M059J (cell line): ENCODE data around the gene UBE2G2. TPM values are rescaled to one million over a fixed set of nuclear protein-coding genes. Genes with fewer than 3 reads are reported as not detected.

Experiments used
- DNase-seq: peaks from one replicate; pipeline ENCODE4 v3.0.0-alpha.2; 2012; ENCODE audit warnings: low read depth
- total RNA-seq: library from RNA; depleted of rRNA; stranded (reverse); fragments of >200 nt; shearing (Covaris generic); gene quantifications from 2 replicates; pipeline ENCODE4 v1.2.3, GENCODE V29; 2014; rRNA removed

UBE2G2 gene
- total RNA-seq, 1 experiment from 2014 or later = 90.6 TPM

DNA sequence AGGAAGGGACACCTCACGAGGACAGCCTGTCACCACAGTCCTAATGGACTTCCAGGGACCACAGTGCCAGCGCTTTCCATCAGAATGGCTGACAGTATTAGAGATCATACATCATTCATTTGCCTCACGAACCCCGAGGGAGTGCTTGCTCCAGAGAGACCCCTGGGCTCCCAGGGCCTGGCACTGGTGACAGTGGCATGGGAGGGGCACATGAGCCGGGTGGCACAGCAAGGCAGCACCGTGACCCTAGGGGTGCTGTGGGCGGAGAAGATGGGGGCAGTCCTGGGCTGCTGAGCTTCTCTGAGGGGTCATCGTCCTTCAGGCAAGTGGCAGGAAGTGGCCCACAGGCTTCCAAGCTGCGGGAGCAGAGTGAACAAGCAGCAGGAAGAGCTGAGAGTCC is 73.9 kb downstream of the UBE2G2 start:
- no peak for DNase-seq

DNA sequence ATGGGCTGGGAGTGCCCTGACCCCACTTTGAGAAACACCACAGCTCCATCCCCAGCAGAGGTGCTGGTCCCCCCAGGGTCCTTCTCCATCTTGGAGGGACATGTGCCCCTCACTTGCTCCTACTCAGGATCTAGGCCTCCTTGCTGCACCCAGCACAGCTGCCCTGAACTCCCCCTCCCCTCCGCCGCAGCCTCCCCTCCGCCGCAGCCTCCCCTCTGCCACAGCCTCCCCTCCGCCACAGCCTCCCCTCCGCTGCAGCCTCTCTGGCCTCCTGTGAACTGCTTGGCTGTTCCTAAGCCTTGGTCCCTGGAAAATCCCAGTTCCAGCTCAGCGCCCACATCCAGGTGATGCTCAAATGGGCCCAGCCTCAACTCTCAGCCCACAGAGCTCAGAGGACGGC is 74.3 kb downstream of the UBE2G2 start:
- DNase-seq = no peak

DNA sequence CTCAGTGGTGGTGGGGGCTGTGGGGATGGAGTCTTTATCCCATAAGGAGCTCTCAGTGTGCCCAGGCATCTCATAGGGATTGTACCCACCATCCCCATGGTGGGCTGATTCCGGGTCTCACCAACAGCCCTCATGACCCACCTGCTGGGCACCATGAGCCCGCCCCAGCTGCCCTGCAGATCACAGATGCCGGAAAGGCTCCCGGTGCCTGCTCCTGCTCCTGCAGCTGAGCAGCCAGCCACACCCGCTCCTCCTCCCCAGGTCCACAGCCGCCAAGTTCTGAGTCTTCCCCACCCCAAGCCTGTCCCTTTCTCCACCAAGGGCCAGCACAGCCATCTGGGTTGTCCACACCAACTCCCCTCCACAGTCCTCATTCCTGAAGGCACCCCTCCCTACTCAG is 74.8 kb downstream of the UBE2G2 start:
- DNase-seq = no peak

DNA sequence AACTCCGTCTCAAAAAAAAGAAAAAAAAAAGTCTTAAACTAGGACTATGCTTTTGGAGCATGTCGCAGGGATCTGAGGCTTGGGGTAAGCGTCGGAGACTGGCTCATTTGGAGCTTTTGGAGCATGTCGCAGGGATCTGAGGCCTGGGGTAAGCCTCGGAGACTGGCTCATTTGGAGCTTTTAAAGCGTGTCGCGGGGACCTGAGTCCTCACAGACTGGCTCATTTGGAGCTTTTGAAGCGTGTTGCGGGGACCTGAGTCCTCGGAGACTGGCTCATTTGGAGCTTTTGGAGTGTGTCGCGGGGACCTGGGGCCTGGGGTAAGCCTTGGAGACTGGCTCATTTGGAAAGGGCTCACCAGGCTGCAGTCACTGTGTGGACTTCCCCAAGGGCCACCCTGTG is 76.7 kb downstream of the UBE2G2 start:
- no peak for DNase-seq

DNA sequence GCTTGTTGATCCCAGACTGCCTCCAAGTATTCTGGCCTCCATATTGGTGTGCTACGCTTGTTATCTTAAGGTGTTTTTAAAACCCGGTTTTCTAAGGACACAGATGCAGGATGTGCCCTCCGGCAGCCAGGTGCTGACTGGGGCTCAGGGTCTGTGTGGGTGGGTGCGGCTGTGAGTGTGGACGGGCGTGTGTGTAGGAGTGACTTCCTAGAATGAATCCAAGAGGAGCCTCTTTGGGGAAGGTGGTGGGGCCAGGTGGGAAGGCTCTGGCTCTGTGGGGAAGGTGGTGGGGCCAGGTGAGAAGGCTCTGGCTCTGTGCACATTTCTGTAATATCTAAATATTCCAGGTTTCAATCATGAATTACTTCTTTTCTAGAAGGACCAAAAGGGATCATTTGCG is 77.4 kb downstream of the UBE2G2 start:
- DNase-seq = no peak

DNA sequence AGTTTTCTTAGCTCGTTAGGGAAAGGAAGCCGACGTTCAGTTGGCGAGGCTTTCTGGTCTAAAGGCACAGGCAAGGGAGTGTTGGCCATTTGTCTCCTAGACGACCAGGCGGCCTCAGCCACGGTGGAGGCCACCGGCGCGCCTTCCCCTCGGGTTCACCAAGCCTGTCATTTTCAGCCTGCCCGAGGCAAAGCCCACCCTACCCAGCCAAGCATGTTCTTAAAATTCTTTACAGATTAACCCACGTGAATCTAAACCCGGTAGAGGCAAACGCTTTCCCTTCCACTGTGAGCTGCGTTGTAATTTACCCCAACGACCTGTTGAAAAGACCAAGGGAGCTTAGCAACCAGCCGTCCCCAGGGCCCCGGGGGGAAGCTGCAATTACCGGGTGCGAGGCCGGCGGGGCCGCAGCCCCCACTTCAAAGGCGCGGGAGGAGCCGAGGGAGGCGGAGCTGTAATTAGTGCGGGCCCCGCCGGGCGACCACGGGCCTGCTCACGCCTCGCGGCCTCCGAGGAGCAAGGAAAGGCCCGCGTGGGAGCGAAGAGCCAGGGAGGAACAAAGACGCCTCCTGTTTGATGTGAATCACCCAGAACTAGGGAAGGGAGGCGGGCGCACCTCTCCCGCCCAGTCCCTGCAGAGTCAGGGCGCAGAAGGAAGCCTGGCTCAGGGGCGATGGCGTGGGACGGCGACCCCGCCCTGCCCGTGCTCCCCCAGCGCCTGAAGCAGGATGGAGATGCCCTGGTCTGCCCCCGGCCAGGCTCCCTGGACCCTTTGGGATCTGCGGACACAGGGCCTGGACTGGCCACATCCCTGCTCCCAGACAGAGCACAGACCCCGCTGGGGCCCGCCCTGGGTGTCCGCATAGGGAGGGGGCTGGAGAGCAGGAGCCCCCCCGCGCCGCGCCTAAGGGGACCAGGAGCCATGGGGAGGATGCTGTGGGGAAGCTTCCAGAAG is 78.2 kb downstream of the UBE2G2 start:
- DNase-seq = no peak

DNA sequence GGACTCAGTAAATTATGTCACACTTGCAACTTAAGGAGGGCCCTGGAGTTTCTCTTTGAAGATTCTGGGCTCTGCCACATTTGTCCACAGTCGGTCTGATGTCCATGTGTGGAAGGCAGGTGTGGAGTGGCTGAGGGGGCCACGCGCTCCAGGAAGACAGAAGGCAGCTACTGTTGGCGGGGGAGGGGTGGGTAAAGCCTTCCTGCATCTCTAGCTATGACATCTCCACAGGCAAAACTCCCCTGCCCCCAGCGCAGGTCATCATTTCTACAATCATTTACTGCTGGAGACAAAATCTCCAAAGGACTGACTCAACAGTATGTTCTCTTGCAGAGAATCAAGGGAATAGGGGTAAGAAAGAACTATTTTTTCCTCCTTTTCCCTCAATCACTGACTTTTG is 78.9 kb downstream of the UBE2G2 start:
- no peak for DNase-seq

DNA sequence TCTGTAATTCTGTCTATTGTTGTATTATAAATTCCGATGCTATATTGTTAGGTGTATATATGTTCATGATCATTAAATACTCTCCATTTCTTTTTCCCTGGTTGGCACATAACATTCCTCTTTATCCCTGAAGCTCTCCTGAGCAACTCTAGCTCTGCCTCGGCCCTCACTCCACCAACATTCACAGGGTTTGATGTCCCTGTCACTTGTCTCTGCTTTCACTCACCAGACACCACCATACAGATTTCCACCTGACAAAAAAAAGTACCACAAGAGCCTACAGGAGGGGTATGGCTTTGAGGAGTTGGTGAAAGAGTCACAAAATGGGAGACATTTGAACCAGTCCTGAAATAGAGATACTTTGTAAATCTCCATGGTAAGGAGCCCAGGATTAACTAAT is 81.5 kb downstream of the UBE2G2 start:
- no peak for DNase-seq

Other genes starting within 250 kb of the UBE2G2 start
- not detected in 2 replicates for gene KRTAP10-3, start 243.0 kb downstream of the UBE2G2 start, total RNA-seq
- gene KRTAP10-4, start 228.1 kb downstream of the UBE2G2 start, total RNA-seq = not detected in 2 replicates
- gene KRTAP10-5, start 221.2 kb downstream of the UBE2G2 start, total RNA-seq = not detected in 2 replicates
- not detected in 2 replicates for gene KRTAP10-6, start 209.3 kb downstream of the UBE2G2 start, total RNA-seq
- gene KRTAP10-7, start 201.2 kb downstream of the UBE2G2 start, total RNA-seq = not detected in 2 replicates
- gene KRTAP10-8, start 189.7 kb downstream of the UBE2G2 start, total RNA-seq = not detected in 2 replicates
- gene KRTAP10-9, start 174.7 kb downstream of the UBE2G2 start, total RNA-seq = not detected in 2 replicates
- gene KRTAP10-10, start 164.5 kb downstream of the UBE2G2 start, total RNA-seq = not detected in 2 replicates
- not detected in 2 replicates for gene KRTAP10-11, start 155.4 kb downstream of the UBE2G2 start, total RNA-seq
- not detected in 2 replicates for gene KRTAP12-4, start 147.2 kb downstream of the UBE2G2 start, total RNA-seq
- gene KRTAP12-3, start 143.9 kb downstream of the UBE2G2 start, total RNA-seq = not detected in 2 replicates
- gene KRTAP12-2, start 134.9 kb downstream of the UBE2G2 start, total RNA-seq = not detected in 2 replicates
- gene KRTAP12-1, start 119.7 kb downstream of the UBE2G2 start, total RNA-seq = not detected in 2 replicates
- gene KRTAP10-12, start 104.6 kb downstream of the UBE2G2 start, total RNA-seq = not detected in 2 replicates
- not detected in 2 replicates for gene TSPEAR, start 90.2 kb downstream of the UBE2G2 start, total RNA-seq
- gene SUMO3, start 16.2 kb upstream of the UBE2G2 start, total RNA-seq = 198 and 200 TPM in 2 replicates
- 470 and 558 TPM in 2 replicates for gene PTTG1IP, start 71.9 kb upstream of the UBE2G2 start, total RNA-seq
- 0.10 TPM in 1 of 2 replicates, not detected in the other for gene ITGB2, start 119.1 kb upstream of the UBE2G2 start, total RNA-seq
- gene SLX9, start 138.2 kb upstream of the UBE2G2 start, total RNA-seq = 10.8 and 23.4 TPM in 2 replicates